H1 (cell line): ENCODE measurements around the gene TSPAN3. TPM values are rescaled to one million over a fixed set of nuclear protein-coding genes. Genes with fewer than 3 reads are reported as not detected.

Source experiments
- CTCF ChIA-PET: fragments of 300-600 bp; sonication (Branson Sonifier 250); formaldehyde crosslinking; loops from one replicate; lab custom pipeline; 2021; ENCODE audit not compliant: partially characterized antibody; lab: Charles Lee
- POLR2A ChIA-PET: fragments of 300-600 bp; sonication (Branson Sonifier 250); formaldehyde crosslinking; loops from one replicate; lab custom pipeline; 2021; ENCODE audit warnings: inconsistent platforms; ENCODE audit not compliant: partially characterized antibody; lab: Charles Lee
- DNase-seq, 2 experiments: peaks; one replicate each; pipeline versions ENCODE4 v3.0.0 to v3.0.0-alpha.2; 2010 to 2022; ENCODE audit warnings: low spot score in 2 of 2, low read depth in 1 of 2, mixed read lengths in 1 of 2
- FAIRE-seq: peaks from 2 replicates; lab custom pipeline; 2011; peaks lifted over from hg19 to GRCh38; lab: Jason Lieb, UNC
- H2AFZ ChIP-seq: 2 replicates; pipeline ENCODE4 v1.8.1; 2012; ENCODE audit warnings: low read length, inconsistent platforms
- H2AK5ac ChIP-seq: 2 replicates; pipeline ENCODE4 v1.6.1; 2013; ENCODE audit warnings: low read depth, low read length
- H2BK120ac ChIP-seq: replicated peaks from 2 replicates; pipeline ENCODE3; 2013; ENCODE audit warnings: low read depth, low read length, inconsistent platforms
- H2BK12ac ChIP-seq: 2 replicates; pipeline ENCODE4 v1.6.1; 2013; ENCODE audit warnings: low read depth, low read length
- H2BK15ac ChIP-seq: 2 replicates; pipeline ENCODE4 v1.6.1; 2013; ENCODE audit warnings: low read length
- H2BK20ac ChIP-seq: 2 replicates; pipeline ENCODE4 v1.6.1; 2013; ENCODE audit warnings: low read length
- H2BK5ac ChIP-seq: 2 replicates; pipeline ENCODE4 v1.6.1; 2013; ENCODE audit warnings: low read depth, low read length
- H3K14ac ChIP-seq: 2 replicates; pipeline ENCODE4 v1.6.1; 2013; ENCODE audit warnings: inconsistent platforms; ENCODE audit not compliant: insufficient read length
- H3K18ac ChIP-seq: 2 replicates; pipeline ENCODE4 v1.6.1; 2013; ENCODE audit warnings: low read length; ENCODE audit errors: extremely low read depth
- H3K23ac ChIP-seq: 2 replicates; pipeline ENCODE4 v1.6.1; 2013; ENCODE audit warnings: inconsistent platforms; ENCODE audit not compliant: insufficient read length
- H3K23me2 ChIP-seq: 2 replicates; pipeline ENCODE4 v1.6.1; 2013; ENCODE audit warnings: low read depth, low read length
- H3K27ac ChIP-seq: 2 replicates; pipeline ENCODE4 v1.6.1; 2011; ENCODE audit warnings: low read depth, low read length, inconsistent platforms
- H3K27me3 ChIP-seq, 4 experiments: replicated peaks in 1 of 4; 1 replicate in 1 of 4; 2 replicates in 3 of 4; pipeline versions ENCODE4 v1.6.1 to v1.8.1; 2011 to 2013; ENCODE audit warnings: low read length in 3 of 4, mild to moderate bottlenecking in 3 of 4, inconsistent platforms in 2 of 4, mixed read lengths in 2 of 4, moderate library complexity in 1 of 4; ENCODE audit not compliant: control insufficient read depth in 3 of 4, insufficient read depth in 3 of 4; ENCODE audit errors: extremely low read depth in 1 of 4
- H3K36me3 ChIP-seq, 4 experiments: 2 replicates each; pipeline versions ENCODE4 v1.6.1 to v1.8.1; 2011 to 2013; ENCODE audit warnings: mild to moderate bottlenecking in 4 of 4, low read length in 3 of 4, moderate library complexity in 2 of 4, control low read depth in 1 of 4, inconsistent platforms in 1 of 4; ENCODE audit not compliant: insufficient read depth in 4 of 4, control insufficient read depth in 2 of 4
- H3K4ac ChIP-seq: replicated peaks from 2 replicates; pipeline ENCODE3; 2013; ENCODE audit warnings: low read length, low read depth, mixed read lengths, inconsistent platforms; ENCODE audit not compliant: insufficient read length
- H3K4me1 ChIP-seq, 4 experiments: replicated peaks in 1 of 4; 1 replicate in 1 of 4; 2 replicates in 3 of 4; pipeline versions ENCODE4 v1.6.1 to v1.8.1; 2011 to 2013; ENCODE audit warnings: low read length in 3 of 4, inconsistent platforms in 2 of 4, mixed read lengths in 1 of 4; ENCODE audit not compliant: insufficient read depth in 4 of 4, control insufficient read depth in 3 of 4
- H3K4me2 ChIP-seq, 2 experiments: 2 replicates each; pipeline versions ENCODE4 v1.6.1 to v1.8.1; 2011 to 2013; ENCODE audit warnings: low read depth in 2 of 2, low read length in 2 of 2, control low read depth in 1 of 2, inconsistent platforms in 1 of 2, mild to moderate bottlenecking in 1 of 2; ENCODE audit not compliant: insufficient read depth in 1 of 2
- H3K4me3 ChIP-seq, 4 experiments: fragments of 200-600, 300-600 bp in 1 of 4; sonication (generic), shearing (Covaris generic), sonication (Bioruptor Twin) in 1 of 4; 2 replicates each; pipeline versions ENCODE4 v1.5.1 to v1.8.1; 2011 to 2016; ENCODE audit warnings: low read length in 4 of 4, low read depth in 3 of 4, control low read depth in 2 of 4, inconsistent platforms in 2 of 4, mild to moderate bottlenecking in 2 of 4, mixed read lengths in 1 of 4, moderate library complexity in 1 of 4; ENCODE audit not compliant: insufficient read depth in 2 of 4; ENCODE audit errors: extremely low read depth in 1 of 4
- H3K56ac ChIP-seq: replicated peaks from 2 replicates; pipeline ENCODE3; 2013; ENCODE audit warnings: low read depth, mild to moderate bottlenecking, mixed read lengths, low read length, inconsistent platforms; ENCODE audit not compliant: insufficient read length
- H3K79me1 ChIP-seq: 2 replicates; pipeline ENCODE4 v1.6.1; 2013; ENCODE audit warnings: low read depth, low read length, control low read depth
- H3K79me2 ChIP-seq, 2 experiments: 2 replicates each; pipeline versions ENCODE4 v1.6.1 to v1.8.1; 2012 to 2013; ENCODE audit warnings: low read length in 2 of 2, mild to moderate bottlenecking in 2 of 2, inconsistent platforms in 1 of 2; ENCODE audit not compliant: insufficient read depth in 2 of 2, control insufficient read depth in 1 of 2
- H3K9ac ChIP-seq, 4 experiments: replicated peaks in 1 of 4; 1 replicate in 1 of 4; 2 replicates in 3 of 4; pipeline versions ENCODE4 v1.6.1 to v1.8.1; 2011 to 2013; ENCODE audit warnings: low read depth in 3 of 4, low read length in 3 of 4, control low read depth in 2 of 4, mild to moderate bottlenecking in 2 of 4, moderate library complexity in 2 of 4, inconsistent platforms in 1 of 4; ENCODE audit errors: extremely low read depth in 1 of 4
- H3K9me3 ChIP-seq, 2 experiments: 2 replicates each; pipeline versions ENCODE4 v1.6.1 to v1.8.1; 2012 to 2013; ENCODE audit warnings: mild to moderate bottlenecking in 2 of 2, moderate library complexity in 2 of 2, control low read depth in 1 of 2, inconsistent platforms in 1 of 2, low read depth in 1 of 2, low read length in 1 of 2, mixed read lengths in 1 of 2; ENCODE audit not compliant: insufficient read depth in 2 of 2
- H4K20me1 ChIP-seq, 2 experiments: replicated peaks in 1 of 2; 2 replicates each; pipeline versions ENCODE3 to v1.8.1; 2011 to 2013; ENCODE audit warnings: inconsistent platforms in 2 of 2, low read length in 2 of 2, mild to moderate bottlenecking in 1 of 2; ENCODE audit not compliant: insufficient read depth in 2 of 2, control insufficient read depth in 1 of 2
- H4K5ac ChIP-seq: 2 replicates; pipeline ENCODE4 v1.6.1; 2013; ENCODE audit warnings: low read length, low read depth, mixed read lengths, inconsistent platforms; ENCODE audit not compliant: insufficient read length
- H4K8ac ChIP-seq: 2 replicates; pipeline ENCODE4 v1.8.0; 2013; ENCODE audit warnings: mild to moderate bottlenecking, moderate library complexity, low read length, inconsistent platforms; ENCODE audit not compliant: insufficient read depth; ENCODE audit errors: extremely low read depth
- H4K91ac ChIP-seq: replicated peaks from 2 replicates; pipeline ENCODE3; 2013; ENCODE audit warnings: low read length, mixed read lengths, inconsistent platforms; ENCODE audit not compliant: insufficient read length
- ASH2L ChIP-seq: fragments of 200-600, 300-600 bp; sonication (generic); IDR thresholded peaks from one replicate; pipeline ENCODE4 v1.7.1; 2017; ENCODE audit warnings: low read length
- CHD2 ChIP-seq: IDR thresholded peaks from 2 replicates; pipeline ENCODE4 v1.6.1; 2012; ENCODE audit warnings: low read length, improper control_type of control experiment
- KDM1A ChIP-seq: fragments of 200-600, 300-600 bp; sonication (generic); IDR thresholded peaks from 2 replicates; pipeline ENCODE4 v1.7.1; 2016; ENCODE audit warnings: mild to moderate bottlenecking, low read length, borderline replicate concordance
- NRF1 ChIP-seq: IDR thresholded peaks from 2 replicates; pipeline ENCODE4 v1.6.1; 2011; ENCODE audit warnings: mild to moderate bottlenecking, low read depth, low read length, improper control_type of control experiment
- POLR2AphosphoS5 ChIP-seq: IDR thresholded peaks from 2 replicates; pipeline ENCODE4 v1.6.1; 2011; ENCODE audit warnings: low read depth, low read length
- RNF2 ChIP-seq: fragments of 200-900, 300-1000 bp; sonication (generic); IDR thresholded peaks from 2 replicates; pipeline ENCODE4 v1.7.1; 2016; ENCODE audit warnings: borderline replicate concordance, low read depth, mild to moderate bottlenecking, antibody characterized with exemption, low read length; ENCODE audit not compliant: poor library complexity, severe bottlenecking; ENCODE audit errors: missing control alignments
- SP1 ChIP-seq: IDR thresholded peaks from 2 replicates; pipeline ENCODE4 v1.6.1; 2011; ENCODE audit warnings: low read depth, low read length
- SRF ChIP-seq: IDR thresholded peaks from 2 replicates; pipeline ENCODE4 v1.6.1; 2011; ENCODE audit warnings: mild to moderate bottlenecking, low read depth, low read length, moderate library complexity
- TCF12 ChIP-seq: IDR thresholded peaks from 2 replicates; pipeline ENCODE4 v1.6.1; 2011; ENCODE audit warnings: low read depth, mild to moderate bottlenecking, low read length
- WGBS, 2 experiments: shearing (Covaris generic) in 1 of 2; methylation state at CpG; one replicate each; pipeline versions ENCODE4 v1.1.6 to v1.1.7; 2013 to 2015; ENCODE audit warnings: low lambda C conversion rate in 2 of 2, mixed read lengths in 2 of 2, inconsistent platforms in 1 of 2, low coverage in 1 of 2, missing lambda C conversion rate in 1 of 2; ENCODE audit not compliant: insufficient replicate concordance in 2 of 2, insufficient coverage in 1 of 2, insufficient read length in 1 of 2; ENCODE audit errors: extremely low coverage in 1 of 2, missing lambda C conversion rate in 1 of 2; 5-methylcytosine and 5-hydroxymethylcytosine counted together
- polyA plus RNA-seq, 7 experiments: library from polyadenylated mRNA; depleted of rRNA in 3 of 7; stranded (reverse) in 5 of 7; unstranded in 2 of 7; fragments of >200 nt in 5 of 7; fragments of 200-250 nt in 2 of 7; gene quantifications; 1 replicate in 5 of 7; 2 replicates in 1 of 7; 4 replicates in 1 of 7; pipeline versions ENCODE4 v1.2.1 to v1.2.3, GENCODE V29; 2011 to 2013; ENCODE audit warnings: missing spikeins in 2 of 7, mixed read lengths in 2 of 7
- total RNA-seq: library from RNA; stranded (reverse); fragmentation: NEBNext Ultra II Directional; extraction: Animal tissue kit (Norgen Biotek cat#: 25700); gene quantifications from 2 replicates; pipeline ENCODE4 v1.2.1, GENCODE V29; 2021

Gene TSPAN3
- total and polyA plus RNA-seq, 2 of the 8 experiments (the other 6 are each of a cell fraction or from before 2014, with no cell fraction given) = 107 to 238 TPM

DNA sequence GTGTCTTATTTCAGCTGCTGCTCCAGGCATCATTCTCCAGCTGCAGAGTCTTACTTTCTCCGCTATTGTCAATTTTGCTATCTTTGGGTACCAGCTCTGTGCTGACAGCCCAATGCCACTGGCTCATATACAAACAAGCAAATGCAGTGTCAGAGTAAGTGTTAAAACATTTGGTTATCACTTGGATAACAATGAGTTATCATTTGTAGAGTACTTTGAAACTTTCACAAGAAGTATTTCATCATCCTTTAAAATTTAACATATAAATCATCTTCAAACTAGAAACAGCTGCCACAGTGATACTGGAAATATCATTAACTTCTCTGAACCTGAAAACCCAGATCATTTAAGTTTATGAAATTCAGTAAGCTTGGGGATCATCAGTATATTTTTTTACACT lies 13.8 kb downstream of the TSPAN3 start:
- no peak overlapping the region for H2BK120ac ChIP-seq
- no peak overlapping the region for H3K4me2 ChIP-seq
- H2AFZ ChIP-seq = no peak overlapping the region
- H3K27me3 ChIP-seq = no peaks in the 10 kb centered on the region
- H2BK15ac ChIP-seq = no peak overlapping the region
- H2AK5ac ChIP-seq = no peak overlapping the region
- H3K23me2 ChIP-seq = no peaks in the 10 kb centered on the region
- no peak overlapping the region for H3K4ac ChIP-seq
- peaks cover 0 to 7% (median 3%) of the 10 kb centered on the region in 4 experiments; a peak in 5 of 8 replicates for H3K36me3 ChIP-seq
- H4K5ac ChIP-seq = no peak overlapping the region
- no peak overlapping the region for H3K23ac ChIP-seq
- no peak overlapping the region for H3K4me3 ChIP-seq
- peaks cover 0 to 54% of the 10 kb centered on the region in 2 experiments; a peak in 2 of 4 replicates for H3K79me2 ChIP-seq
- no peak overlapping the region for H3K14ac ChIP-seq
- ChIA-PET POLR2A (no interaction called here), CTCF (interaction anchor here (1.1 to 1.6 kb wide), 4 partner anchors 9 to 84 kb away, joined by 3 to 7 read pairs (median 4); no protein-coding TSS in a partner anchor)
- H3K27ac ChIP-seq = no peak overlapping the region
- H3K18ac ChIP-seq = no peak overlapping the region
- no peaks in the 10 kb centered on the region for H3K9me3 ChIP-seq
- H3K56ac ChIP-seq = no peak overlapping the region
- no peak overlapping the region for H2BK12ac ChIP-seq
- H2BK5ac ChIP-seq = no peak overlapping the region
- TF ChIP-seq NRF1 (no peak), TCF12 (no peak), KDM1A (no peak), CHD2 (no peak), SRF (no peak), ASH2L (no peak), SP1 (no peak), RNF2 (no peak), POLR2AphosphoS5 (no peak)
- H3K9ac ChIP-seq = no peak overlapping the region
- peaks cover 0 to 8% (median 3%) of the 10 kb centered on the region in 4 experiments; a peak in 3 of 7 replicates for H3K4me1 ChIP-seq
- no peaks in the 10 kb centered on the region for H3K79me1 ChIP-seq
- H4K91ac ChIP-seq = no peak overlapping the region
- no peak overlapping the region for H2BK20ac ChIP-seq
- FAIRE-seq (no peak), DNase-seq (no peak)
- peaks cover 5 to 10% of the 10 kb centered on the region in 2 experiments for H4K20me1 ChIP-seq
- no peak overlapping the region for H4K8ac ChIP-seq
- 93% methylated on average over 1 of the region's 1 CpG; no CpG with 5 or more reads in 1 of the 2 experiments for WGBS, 2 experiments
